ENCODE measurements around the gene NTN5.

GRCh38 chr19:48651683-48652048 is 21.2 kb downstream of the NTN5 start:
- TF ChIP-seq CTCF (IDR thresholded peaks at IDR 0.05; ENCODE audit: low read depth, low read length, poor library complexity, severe bottlenecking) (no peak), EZH2phosphoT487 (IDR thresholded peaks at IDR 0.05; ENCODE audit: borderline replicate concordance, low read length) (no peak)
